GM10266 (cell line): Measurements from ENCODE around the gene WDR75.

Experiments
- DNase-seq: peaks from one replicate; pipeline ENCODE4 v3.0.0; 2012; ENCODE audit errors: extremely low spot score
- CTCF ChIP-seq: IDR thresholded peaks from 2 replicates; pipeline ENCODE4 v1.5.1; 2012; ENCODE audit warnings: mild to moderate bottlenecking, low read depth; ENCODE audit not compliant: control insufficient read depth, insufficient read depth; ENCODE audit errors: missing control alignments

The WDR75 gene

DNA sequence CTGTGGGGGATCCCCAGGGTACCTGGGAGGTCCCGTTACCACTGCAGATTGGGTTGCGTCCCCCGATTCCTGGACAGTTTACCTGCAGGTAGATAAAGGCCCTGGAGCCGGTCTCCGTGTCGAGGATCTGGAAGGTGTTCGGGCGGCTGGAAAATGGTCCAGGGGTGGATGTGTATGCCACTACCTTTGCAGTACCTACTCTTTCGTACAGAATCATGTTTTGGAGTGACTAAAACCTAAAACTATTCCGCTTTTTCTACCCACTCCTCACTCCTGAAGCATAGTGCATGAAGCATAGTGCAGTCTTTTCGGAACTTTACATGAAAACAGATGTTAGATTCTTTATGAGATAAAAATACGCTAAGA, 418 bp downstream of the WDR75 start:
- no peak for TF ChIP-seq CTCF
- peak; percentile 15 for DNase-seq

DNA sequence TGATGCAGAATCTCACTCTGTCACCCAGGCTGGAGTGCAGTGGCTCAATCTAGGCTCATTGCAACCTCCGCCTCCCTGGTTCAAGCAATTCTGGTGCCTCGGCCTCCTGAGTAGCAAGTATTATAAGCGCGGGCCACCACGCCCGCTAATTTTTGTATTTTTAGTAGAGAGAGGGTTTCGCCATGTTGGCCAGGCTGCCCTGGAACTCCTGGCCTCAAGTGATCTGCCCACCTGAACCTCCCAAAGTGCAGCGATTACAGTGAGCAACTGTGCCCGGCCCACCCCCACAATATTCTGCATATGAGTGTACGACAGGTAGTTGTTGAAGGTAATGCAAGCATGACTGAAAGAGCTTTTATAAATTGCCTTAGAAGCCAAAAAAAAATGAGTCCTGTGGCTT, 1.2 kb downstream of the WDR75 start:
- no peak for TF ChIP-seq CTCF
- DNase-seq = no peak

DNA sequence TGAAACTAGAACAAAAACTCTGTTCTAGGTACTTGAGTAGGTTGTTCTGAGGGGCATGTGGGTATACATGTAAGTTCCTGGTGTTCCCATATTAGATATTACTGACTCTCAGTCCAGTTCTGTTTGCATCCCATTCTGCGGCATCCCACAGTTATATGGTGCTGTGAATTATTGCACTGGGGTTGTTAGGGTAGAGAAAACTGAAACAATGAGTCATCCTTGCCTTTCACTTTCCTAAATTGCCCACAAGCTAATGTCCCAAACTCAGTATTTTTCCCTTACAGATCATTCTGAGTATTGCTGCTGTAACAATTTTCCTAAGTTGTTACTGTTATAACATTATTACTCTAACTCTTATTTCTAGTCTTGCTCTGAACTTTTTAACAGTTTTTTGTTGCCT, 3.0 kb downstream of the WDR75 start:
- no peak for TF ChIP-seq CTCF
- DNase-seq = peak; percentile 19

- no peak for TF ChIP-seq CTCF
- DNase-seq = no peak
Observed at GRCh38 chr2:189446780-189447179, 5.5 kb downstream of the WDR75 start.

GRCh38 chr2:189454009-189454408, 12.7 kb downstream of the WDR75 start:
- no peak for DNase-seq

GRCh38 chr2:189465076-189465475, 23.8 kb downstream of the WDR75 start:
- TF ChIP-seq CTCF = no peak
- DNase-seq = no peak

More at GRCh38 chr2:189454009-189454408, 12.7 kb downstream of the WDR75 start:
- no peak for TF ChIP-seq CTCF

- TF ChIP-seq CTCF = no peak
Observed at GRCh38 chr2:189465478-189465877, 24.2 kb downstream of the WDR75 start.

More at GRCh38 chr2:189465478-189465877, 24.2 kb downstream of the WDR75 start:
- no peak for DNase-seq
